HepG2 (cell line): ENCODE data around the gene IRAK2. TPM values are rescaled to one million over a fixed set of nuclear protein-coding genes. Genes with fewer than 3 reads are reported as not detected.

Experiments used
- AHR ChIP-seq: IDR thresholded peaks from 2 replicates; pipeline ENCODE4 v1.6.1; 2018; ENCODE audit warnings: missing genetic modification reagents, missing compliant biosample characterization
- MXI1 ChIP-seq: IDR thresholded peaks from 3 replicates; pipeline ENCODE4 v1.6.1; 2012; ENCODE audit warnings: low read depth, low read length, inconsistent platforms, borderline replicate concordance
- PAWR ChIP-seq: sonication (generic); formaldehyde crosslinking; IDR thresholded peaks from 2 replicates; pipeline ENCODE4 v1.4.0; 2020; ENCODE audit warnings: missing genetic modification reagents, mild to moderate bottlenecking, borderline replicate concordance
- RFX1 ChIP-seq: fragments of 450-650 bp; IDR thresholded peaks from 2 replicates; pipeline ENCODE4 v1.6.1; 2017
- SMC3 ChIP-seq: IDR thresholded peaks from 2 replicates; pipeline ENCODE4 v1.6.1; 2011; ENCODE audit warnings: low read length, improper control_type of control experiment
- SRY ChIP-seq: sonication (generic); formaldehyde crosslinking; IDR thresholded peaks from 2 replicates; pipeline ENCODE4 v1.8.0; 2022; ENCODE audit warnings: mild to moderate bottlenecking, missing genetic modification reagents
- ZBTB7B ChIP-seq: sonication (generic); formaldehyde crosslinking; IDR thresholded peaks from 2 replicates; pipeline ENCODE4 v1.4.0; 2020; ENCODE audit warnings: missing genetic modification reagents
- ZNF337 ChIP-seq: sonication (generic); formaldehyde crosslinking; IDR thresholded peaks from 2 replicates; pipeline ENCODE4 v1.5.1; 2020; ENCODE audit warnings: missing genetic modification reagents, low read depth, mild to moderate bottlenecking, borderline replicate concordance
- ZNF432 ChIP-seq: sonication (generic); formaldehyde crosslinking; IDR thresholded peaks from 2 replicates; pipeline ENCODE4 v1.5.0; 2020; ENCODE audit warnings: missing genetic modification reagents, mild to moderate bottlenecking, borderline replicate concordance
- ZZZ3 ChIP-seq: sonication (generic); formaldehyde crosslinking; IDR thresholded peaks from 2 replicates; pipeline ENCODE4 v1.4.0; 2020; ENCODE audit warnings: missing genetic modification reagents, mild to moderate bottlenecking, borderline replicate concordance
- polyA plus RNA-seq, 8 experiments: library from polyadenylated mRNA; depleted of rRNA in 3 of 8; stranded (reverse) in 7 of 8; unstranded in 1 of 8; fragments of >200 nt; fragmentation: Illumina TruSeq in 4 of 8; extraction: Trizol in 4 of 8; gene quantifications; 2 replicates each; pipeline versions ENCODE4 v1.2.1 to v1.2.3, GENCODE V29; 2011 to 2016; ENCODE audit warnings: low read depth in 4 of 8, missing spikeins in 1 of 8, mixed read lengths in 1 of 8; ENCODE audit not compliant: insufficient read depth in 1 of 8
- total RNA-seq, 5 experiments: library from RNA; depleted of rRNA; stranded (reverse); fragments of >200 nt; fragmentation: Illumina TruSeq; extraction: Trizol; gene quantifications; 2 replicates each; pipeline ENCODE4 v1.2.3, GENCODE V29; 2016; ENCODE audit warnings: low read depth in 1 of 5
- TF ChIP-seq, protein P1 (sequence below): sonication (generic); formaldehyde crosslinking; IDR thresholded peaks from 2 replicates; pipeline ENCODE4 v1.4.0; 2020; ENCODE audit warnings: missing genetic modification reagents
- TF ChIP-seq, protein P2 (sequence below): sonication (generic); formaldehyde crosslinking; IDR thresholded peaks from 2 replicates; pipeline ENCODE4 v1.4.0; 2020; ENCODE audit warnings: missing genetic modification reagents, low read depth, mild to moderate bottlenecking, borderline replicate concordance
- TF ChIP-seq, protein P3 (sequence below): sonication (generic); formaldehyde crosslinking; IDR thresholded peaks from 2 replicates; pipeline ENCODE4 v1.5.0; 2020; ENCODE audit warnings: mild to moderate bottlenecking, missing genetic modification reagents, moderate library complexity
- TF ChIP-seq, protein P4 (sequence below): IDR thresholded peaks from 2 replicates; pipeline ENCODE4 v1.6.1; 2016; ENCODE audit warnings: missing compliant biosample characterization, missing genetic modification reagents, borderline replicate concordance
- TF ChIP-seq, protein P5 (sequence below): sonication (generic); formaldehyde crosslinking; IDR thresholded peaks from 2 replicates; pipeline ENCODE4 v1.4.0; 2020; ENCODE audit warnings: mild to moderate bottlenecking, missing genetic modification reagents, borderline replicate concordance
- TF ChIP-seq, protein P6 (sequence below): sonication (generic); formaldehyde crosslinking; IDR thresholded peaks from 2 replicates; pipeline ENCODE4 v1.5.0; 2020; ENCODE audit warnings: missing genetic modification reagents

The IRAK2 gene
- total and polyA plus RNA-seq, 2 of the 13 experiments (the other 11 are each of a cell fraction or from before 2014, with no cell fraction given), result 13.1 to 23.3 TPM

DNA sequence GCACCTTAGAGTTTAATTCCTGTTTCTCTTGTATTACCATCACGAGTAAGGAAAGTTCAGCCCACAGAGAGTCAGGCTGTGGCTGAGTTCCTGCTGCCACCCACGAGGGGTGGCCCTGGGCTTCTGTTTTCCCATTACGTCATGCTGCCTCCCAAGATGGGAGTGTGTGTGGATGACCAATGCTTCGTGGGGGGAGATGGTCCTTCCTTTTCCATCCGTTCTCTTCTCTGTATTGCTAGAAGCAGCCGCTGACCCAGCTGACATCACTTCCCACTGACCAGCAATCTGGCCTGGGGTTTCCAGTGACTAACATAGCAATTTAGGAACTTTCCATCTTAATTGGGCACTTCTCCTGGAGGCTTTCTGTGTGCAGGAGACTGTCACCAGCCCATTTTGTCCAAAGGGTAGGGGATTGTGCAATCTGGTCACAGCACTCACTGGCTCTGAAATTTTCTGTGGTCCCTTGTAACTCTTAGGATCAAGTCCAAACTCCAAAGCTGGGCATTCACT lies 9.3 kb downstream of the IRAK2 start (continued):
- TF ChIP-seq, protein P1, sequence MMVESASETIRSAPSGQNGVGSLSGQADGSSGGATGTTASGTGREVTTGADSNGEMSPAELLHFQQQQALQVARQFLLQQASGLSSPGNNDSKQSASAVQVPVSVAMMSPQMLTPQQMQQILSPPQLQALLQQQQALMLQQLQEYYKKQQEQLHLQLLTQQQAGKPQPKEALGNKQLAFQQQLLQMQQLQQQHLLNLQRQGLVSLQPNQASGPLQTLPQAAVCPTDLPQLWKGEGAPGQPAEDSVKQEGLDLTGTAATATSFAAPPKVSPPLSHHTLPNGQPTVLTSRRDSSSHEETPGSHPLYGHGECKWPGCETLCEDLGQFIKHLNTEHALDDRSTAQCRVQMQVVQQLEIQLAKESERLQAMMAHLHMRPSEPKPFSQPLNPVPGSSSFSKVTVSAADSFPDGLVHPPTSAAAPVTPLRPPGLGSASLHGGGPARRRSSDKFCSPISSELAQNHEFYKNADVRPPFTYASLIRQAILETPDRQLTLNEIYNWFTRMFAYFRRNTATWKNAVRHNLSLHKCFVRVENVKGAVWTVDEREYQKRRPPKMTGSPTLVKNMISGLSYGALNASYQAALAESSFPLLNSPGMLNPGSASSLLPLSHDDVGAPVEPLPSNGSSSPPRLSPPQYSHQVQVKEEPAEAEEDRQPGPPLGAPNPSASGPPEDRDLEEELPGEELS (CRISPR knock-in tag), result no peak
- TF ChIP-seq, protein P2, sequence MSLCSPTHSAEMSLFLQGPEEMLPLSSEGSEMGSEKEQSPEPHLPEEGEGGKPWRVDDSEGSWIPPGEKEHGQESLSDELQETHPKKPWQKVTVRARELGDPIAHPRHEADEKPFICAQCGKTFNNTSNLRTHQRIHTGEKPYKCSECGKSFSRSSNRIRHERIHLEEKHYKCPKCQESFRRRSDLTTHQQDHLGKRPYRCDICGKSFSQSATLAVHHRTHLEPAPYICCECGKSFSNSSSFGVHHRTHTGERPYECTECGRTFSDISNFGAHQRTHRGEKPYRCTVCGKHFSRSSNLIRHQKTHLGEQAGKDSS, result no peak
- no peak for TF ChIP-seq PAWR (CRISPR knock-in tag)
- no peak for TF ChIP-seq RFX1
- TF ChIP-seq ZNF432, result no peak
- no peak for TF ChIP-seq AHR (CRISPR knock-in tag)
- TF ChIP-seq, protein P3, sequence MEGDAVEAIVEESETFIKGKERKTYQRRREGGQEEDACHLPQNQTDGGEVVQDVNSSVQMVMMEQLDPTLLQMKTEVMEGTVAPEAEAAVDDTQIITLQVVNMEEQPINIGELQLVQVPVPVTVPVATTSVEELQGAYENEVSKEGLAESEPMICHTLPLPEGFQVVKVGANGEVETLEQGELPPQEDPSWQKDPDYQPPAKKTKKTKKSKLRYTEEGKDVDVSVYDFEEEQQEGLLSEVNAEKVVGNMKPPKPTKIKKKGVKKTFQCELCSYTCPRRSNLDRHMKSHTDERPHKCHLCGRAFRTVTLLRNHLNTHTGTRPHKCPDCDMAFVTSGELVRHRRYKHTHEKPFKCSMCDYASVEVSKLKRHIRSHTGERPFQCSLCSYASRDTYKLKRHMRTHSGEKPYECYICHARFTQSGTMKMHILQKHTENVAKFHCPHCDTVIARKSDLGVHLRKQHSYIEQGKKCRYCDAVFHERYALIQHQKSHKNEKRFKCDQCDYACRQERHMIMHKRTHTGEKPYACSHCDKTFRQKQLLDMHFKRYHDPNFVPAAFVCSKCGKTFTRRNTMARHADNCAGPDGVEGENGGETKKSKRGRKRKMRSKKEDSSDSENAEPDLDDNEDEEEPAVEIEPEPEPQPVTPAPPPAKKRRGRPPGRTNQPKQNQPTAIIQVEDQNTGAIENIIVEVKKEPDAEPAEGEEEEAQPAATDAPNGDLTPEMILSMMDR (CRISPR knock-in tag), result no peak
- TF ChIP-seq, protein P4, sequence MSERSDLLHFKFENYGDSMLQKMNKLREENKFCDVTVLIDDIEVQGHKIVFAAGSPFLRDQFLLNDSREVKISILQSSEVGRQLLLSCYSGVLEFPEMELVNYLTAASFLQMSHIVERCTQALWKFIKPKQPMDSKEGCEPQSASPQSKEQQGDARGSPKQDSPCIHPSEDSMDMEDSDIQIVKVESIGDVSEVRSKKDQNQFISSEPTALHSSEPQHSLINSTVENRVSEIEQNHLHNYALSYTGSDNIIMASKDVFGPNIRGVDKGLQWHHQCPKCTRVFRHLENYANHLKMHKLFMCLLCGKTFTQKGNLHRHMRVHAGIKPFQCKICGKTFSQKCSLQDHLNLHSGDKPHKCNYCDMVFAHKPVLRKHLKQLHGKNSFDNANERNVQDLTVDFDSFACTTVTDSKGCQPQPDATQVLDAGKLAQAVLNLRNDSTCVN (CRISPR knock-in tag), result no peak
- no peak for TF ChIP-seq SMC3
- TF ChIP-seq, protein P5, sequence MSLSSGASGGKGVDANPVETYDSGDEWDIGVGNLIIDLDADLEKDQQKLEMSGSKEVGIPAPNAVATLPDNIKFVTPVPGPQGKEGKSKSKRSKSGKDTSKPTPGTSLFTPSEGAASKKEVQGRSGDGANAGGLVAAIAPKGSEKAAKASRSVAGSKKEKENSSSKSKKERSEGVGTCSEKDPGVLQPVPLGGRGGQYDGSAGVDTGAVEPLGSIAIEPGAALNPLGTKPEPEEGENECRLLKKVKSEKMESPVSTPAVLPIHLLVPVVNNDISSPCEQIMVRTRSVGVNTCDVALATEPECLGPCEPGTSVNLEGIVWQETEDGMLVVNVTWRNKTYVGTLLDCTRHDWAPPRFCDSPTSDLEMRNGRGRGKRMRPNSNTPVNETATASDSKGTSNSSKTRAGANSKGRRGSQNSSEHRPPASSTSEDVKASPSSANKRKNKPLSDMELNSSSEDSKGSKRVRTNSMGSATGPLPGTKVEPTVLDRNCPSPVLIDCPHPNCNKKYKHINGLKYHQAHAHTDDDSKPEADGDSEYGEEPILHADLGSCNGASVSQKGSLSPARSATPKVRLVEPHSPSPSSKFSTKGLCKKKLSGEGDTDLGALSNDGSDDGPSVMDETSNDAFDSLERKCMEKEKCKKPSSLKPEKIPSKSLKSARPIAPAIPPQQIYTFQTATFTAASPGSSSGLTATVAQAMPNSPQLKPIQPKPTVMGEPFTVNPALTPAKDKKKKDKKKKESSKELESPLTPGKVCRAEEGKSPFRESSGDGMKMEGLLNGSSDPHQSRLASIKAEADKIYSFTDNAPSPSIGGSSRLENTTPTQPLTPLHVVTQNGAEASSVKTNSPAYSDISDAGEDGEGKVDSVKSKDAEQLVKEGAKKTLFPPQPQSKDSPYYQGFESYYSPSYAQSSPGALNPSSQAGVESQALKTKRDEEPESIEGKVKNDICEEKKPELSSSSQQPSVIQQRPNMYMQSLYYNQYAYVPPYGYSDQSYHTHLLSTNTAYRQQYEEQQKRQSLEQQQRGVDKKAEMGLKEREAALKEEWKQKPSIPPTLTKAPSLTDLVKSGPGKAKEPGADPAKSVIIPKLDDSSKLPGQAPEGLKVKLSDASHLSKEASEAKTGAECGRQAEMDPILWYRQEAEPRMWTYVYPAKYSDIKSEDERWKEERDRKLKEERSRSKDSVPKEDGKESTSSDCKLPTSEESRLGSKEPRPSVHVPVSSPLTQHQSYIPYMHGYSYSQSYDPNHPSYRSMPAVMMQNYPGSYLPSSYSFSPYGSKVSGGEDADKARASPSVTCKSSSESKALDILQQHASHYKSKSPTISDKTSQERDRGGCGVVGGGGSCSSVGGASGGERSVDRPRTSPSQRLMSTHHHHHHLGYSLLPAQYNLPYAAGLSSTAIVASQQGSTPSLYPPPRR (CRISPR knock-in tag), result no peak
- TF ChIP-seq MXI1, result no peak
- TF ChIP-seq, protein P6, sequence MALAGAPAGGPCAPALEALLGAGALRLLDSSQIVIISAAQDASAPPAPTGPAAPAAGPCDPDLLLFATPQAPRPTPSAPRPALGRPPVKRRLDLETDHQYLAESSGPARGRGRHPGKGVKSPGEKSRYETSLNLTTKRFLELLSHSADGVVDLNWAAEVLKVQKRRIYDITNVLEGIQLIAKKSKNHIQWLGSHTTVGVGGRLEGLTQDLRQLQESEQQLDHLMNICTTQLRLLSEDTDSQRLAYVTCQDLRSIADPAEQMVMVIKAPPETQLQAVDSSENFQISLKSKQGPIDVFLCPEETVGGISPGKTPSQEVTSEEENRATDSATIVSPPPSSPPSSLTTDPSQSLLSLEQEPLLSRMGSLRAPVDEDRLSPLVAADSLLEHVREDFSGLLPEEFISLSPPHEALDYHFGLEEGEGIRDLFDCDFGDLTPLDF (CRISPR knock-in tag), result no peak
- TF ChIP-seq ZZZ3 (CRISPR knock-in tag), result no peak
- TF ChIP-seq ZNF337 (CRISPR knock-in tag), result no peak
- TF ChIP-seq SRY (CRISPR knock-in tag), result no peak
- peak; percentile 82; the same call in 1 of the 2 replicates for TF ChIP-seq ZBTB7B (CRISPR knock-in tag)
